GM13977 (cell line): Measurements from ENCODE around the gene ANKDD1A.
A peak's percentile ranks its signal among the peaks of the same experiment; 100 is the strongest.

Experiments used
- DNase-seq: peaks from one replicate; pipeline ENCODE4 v3.0.0; 2012; ENCODE audit warnings: low spot score
- in situ Hi-C: fragments of 300-500 bp; cut with MboI; formaldehyde crosslinking; loops from one replicate; pipeline ENCODE4 v1.12.0; 2022; ENCODE audit warnings: low sequenced_read_pairs, low pct_unique_long_range_greater_than_20kb, mixed read lengths, inconsistent platforms; ENCODE audit not compliant: unreplicated experiment
- TF ChIP-seq, protein P1 (sequence below): IDR thresholded peaks from 2 replicates; pipeline ENCODE4 v1.5.1; 2012; ENCODE audit warnings: mild to moderate bottlenecking, control low read depth; ENCODE audit not compliant: insufficient read depth; ENCODE audit errors: extremely low read depth, missing control alignments

The ANKDD1A gene

DNA sequence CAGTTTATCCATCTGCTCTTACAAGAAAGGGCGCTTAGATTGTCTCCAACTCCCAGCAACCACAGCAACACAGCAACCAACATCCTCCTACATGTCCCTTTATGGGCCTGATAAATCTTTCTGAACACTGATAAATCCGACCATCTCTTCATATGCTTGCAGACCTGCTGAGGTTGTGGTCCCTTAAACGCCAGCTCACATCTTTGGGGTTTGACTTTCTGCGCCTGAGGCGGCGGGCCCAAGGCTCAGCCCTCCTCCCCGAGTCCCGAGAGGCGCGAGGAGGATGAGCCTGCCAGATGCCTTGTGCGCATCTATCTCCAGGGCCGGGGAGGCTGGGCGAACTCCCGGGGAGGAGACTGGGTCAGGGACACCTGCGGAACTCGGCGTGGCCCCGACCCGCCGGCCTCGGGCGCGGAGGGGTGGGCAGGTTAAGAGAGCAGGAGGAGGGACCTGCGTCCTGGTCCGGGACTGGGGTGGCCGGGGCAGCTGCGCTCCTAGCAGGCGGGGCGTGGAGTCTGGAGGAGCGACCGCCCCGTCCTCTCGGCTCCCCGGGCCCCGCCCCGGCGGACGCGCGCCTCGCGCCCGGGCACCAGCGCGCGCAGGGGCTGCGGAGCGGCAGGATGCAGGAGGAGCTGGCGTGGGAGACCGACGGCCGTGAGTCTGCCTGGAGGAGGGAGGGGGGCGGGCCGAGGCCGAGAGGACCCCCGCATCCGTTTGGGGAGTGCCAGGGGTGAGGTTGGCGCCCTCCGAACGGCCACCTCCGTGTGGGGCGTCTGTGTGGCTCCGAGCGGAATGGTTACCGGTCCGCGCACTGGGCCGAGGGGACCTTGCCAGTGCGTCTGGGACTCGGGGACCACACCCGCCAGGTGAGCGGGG, at the start of gene ANKDD1A:
TSS of gene ANKDD1A (plus strand) at position 592 of the 876 bp plus-strand sequence. CDS start at position 621, 29 bp downstream.
- TF ChIP-seq, protein P1, sequence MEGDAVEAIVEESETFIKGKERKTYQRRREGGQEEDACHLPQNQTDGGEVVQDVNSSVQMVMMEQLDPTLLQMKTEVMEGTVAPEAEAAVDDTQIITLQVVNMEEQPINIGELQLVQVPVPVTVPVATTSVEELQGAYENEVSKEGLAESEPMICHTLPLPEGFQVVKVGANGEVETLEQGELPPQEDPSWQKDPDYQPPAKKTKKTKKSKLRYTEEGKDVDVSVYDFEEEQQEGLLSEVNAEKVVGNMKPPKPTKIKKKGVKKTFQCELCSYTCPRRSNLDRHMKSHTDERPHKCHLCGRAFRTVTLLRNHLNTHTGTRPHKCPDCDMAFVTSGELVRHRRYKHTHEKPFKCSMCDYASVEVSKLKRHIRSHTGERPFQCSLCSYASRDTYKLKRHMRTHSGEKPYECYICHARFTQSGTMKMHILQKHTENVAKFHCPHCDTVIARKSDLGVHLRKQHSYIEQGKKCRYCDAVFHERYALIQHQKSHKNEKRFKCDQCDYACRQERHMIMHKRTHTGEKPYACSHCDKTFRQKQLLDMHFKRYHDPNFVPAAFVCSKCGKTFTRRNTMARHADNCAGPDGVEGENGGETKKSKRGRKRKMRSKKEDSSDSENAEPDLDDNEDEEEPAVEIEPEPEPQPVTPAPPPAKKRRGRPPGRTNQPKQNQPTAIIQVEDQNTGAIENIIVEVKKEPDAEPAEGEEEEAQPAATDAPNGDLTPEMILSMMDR = no peak
- in situ Hi-C loops = no loop called here
- peak; percentile 88 for DNase-seq

DNA sequence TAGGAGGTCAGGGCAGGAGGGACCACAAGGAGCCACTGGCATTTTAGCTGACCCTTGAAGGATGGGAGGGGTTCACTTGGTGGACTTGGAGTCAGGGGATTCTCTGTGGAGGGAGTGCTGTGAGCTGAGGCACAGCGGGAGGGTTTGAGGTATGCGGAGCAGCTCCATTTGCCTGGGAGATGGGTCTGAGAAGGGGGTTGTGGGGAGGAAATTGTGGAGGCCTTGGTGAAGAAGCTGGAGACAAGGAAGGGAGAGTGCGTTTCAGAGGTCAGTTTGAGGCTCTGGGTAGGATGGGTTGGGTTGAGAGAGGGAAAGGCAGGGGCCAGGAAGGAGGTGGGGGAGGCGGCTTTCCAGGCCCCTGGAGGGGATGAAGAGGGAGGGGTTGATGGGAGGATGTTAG, 49.7 kb upstream of the ANKDD1A start:
- TF ChIP-seq, protein P1 = no peak
- DNase-seq = no peak
- in situ Hi-C loops = no loop called here

DNA sequence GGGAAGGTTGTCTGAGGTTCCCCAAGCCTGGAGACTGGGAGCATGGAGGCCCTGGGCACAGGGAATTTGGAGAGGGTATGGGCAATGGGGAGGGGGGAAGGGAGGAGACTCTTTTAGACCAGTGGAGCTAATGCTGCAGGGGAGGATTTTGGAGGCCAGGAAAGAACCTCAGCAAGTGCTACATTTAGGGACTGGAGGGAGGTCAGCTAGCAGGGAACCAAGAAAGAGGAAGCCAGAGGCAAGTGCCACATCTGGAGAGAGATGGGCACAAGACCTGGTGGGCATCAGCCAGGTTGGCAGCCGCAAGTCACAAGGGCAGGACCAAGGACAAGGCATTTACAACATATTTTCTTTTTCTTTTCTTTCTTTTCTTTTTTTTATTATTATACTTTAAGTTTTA, 49.3 kb upstream of the ANKDD1A start:
- in situ Hi-C loops = no loop called here
- TF ChIP-seq, protein P1 = no peak
- DNase-seq = no peak

DNA sequence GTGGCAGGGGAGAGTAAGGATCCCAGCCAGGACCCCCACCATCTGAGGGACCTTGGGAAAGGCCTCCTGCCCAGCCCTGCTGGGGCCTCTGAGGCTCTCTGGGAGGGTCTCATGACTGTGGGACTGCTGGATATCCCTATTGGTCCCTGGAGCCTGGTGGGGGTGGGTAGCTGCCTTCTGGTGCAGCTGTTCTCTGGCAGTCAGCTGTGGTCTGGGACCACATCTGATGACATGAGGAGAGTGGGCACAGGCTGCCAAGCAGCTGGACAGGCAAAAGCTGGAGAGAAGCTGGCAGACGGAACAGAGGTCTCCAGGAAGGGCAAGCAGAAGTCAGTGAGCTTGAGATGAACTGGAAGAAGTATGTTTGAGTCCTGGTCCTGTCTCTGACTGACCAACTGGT, 47.6 kb upstream of the ANKDD1A start:
- TF ChIP-seq, protein P1 = no peak
- DNase-seq = no peak
- in situ Hi-C loops = no loop called here

DNA sequence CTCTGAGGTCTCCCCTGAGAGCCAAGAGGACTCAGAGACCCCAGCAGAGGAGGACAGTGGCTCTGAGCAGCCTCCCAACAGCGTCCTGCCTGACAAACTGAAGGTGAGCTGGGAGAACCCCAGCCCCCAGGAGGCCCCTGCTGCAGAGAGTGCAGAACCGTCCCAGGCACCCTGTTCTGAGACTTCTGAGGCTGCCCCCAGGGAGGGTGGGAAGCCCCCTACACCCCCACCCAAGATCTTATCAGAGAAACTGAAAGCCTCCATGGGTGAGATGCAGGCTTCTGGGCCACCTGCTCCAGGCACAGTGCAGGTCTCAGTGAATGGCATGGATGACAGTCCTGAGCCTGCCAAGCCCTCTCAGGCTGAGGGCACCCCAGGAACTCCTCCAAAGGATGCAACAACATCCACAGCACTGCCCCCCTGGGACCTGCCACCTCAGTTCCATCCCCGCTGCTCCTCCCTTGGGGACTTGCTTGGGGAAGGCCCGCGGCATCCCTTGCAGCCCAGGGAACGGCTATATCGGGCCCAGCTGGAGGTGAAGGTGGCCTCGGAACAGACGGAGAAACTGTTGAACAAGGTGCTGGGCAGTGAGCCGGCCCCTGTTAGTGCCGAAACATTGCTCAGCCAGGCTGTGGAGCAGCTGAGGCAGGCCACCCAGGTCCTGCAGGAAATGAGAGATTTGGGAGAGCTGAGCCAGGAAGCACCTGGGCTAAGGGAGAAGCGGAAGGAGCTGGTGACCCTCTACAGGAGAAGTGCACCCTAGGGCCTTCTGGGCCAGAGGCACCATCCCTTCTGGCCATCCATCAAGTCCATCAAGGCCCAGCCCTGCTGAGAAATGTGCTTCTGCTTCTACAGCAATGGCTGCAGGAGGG, 46.3 kb upstream of the ANKDD1A start:
- TF ChIP-seq, protein P1 = no peak
- in situ Hi-C loops = no loop called here
- DNase-seq = peak; percentile 61

DNA sequence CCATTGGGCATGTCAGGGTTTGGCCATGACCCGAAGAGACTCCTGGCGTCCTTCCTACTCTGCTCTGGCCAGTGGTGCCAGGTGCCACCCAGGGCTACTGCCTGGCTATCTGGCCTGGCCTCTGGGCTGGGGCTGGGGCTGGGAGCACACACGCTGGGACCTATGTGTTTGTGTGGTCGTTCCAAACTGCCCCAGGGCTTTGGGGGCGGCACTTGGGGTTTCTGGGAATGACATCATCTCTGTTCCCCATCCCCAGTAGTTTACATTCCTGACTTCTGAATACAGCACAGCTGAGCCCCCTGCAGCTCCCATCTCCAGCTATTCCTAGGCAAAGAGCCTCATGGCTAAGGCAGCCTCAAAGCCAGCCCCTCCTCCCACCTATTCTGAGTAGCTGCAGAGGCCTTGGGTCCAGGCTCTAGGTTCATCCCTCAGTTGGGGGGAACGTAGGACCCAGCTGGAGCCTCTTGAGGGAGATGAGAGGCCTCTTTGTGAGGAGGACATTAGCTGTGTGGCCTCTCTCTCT, 45.6 kb upstream of the ANKDD1A start:
- no peak for DNase-seq
- TF ChIP-seq, protein P1 = no peak
- in situ Hi-C loops = no loop called here
